Lower lobe of right lung (tissue), 2 donors: ENCODE results near the gene VAPA. TPM values are rescaled to one million over a fixed set of nuclear protein-coding genes. Genes with fewer than 3 reads are reported as not detected.

ENCODE experiments used
- ATAC-seq, 2 donors: fragments of 200-7000 bp; cut with Tn5 transposase; one replicate each; pipeline ENCODE4 v1.9.1; 2020 to 2022; ENCODE audit warnings: mild to moderate bottlenecking in 2 of 2, moderate library complexity in 2 of 2
- DNase-seq: peaks from one replicate; pipeline ENCODE4 v3.0.0-alpha.2; 2020
- H3K27ac ChIP-seq: fragments of 200-600 bp; one replicate; pipeline ENCODE4 v1.8.0; 2022
- H3K27me3 ChIP-seq: fragments of 200-600 bp; one replicate; pipeline ENCODE4 v1.8.0; 2022; ENCODE audit warnings: low read depth
- H3K36me3 ChIP-seq: fragments of 200-600 bp; one replicate; pipeline ENCODE4 v1.8.0; 2022; ENCODE audit warnings: mild to moderate bottlenecking
- H3K4me1 ChIP-seq: fragments of 200-600 bp; one replicate; pipeline ENCODE4 v1.8.0; 2022
- H3K4me3 ChIP-seq: fragments of 200-600 bp; one replicate; pipeline ENCODE4 v1.8.0; 2022; ENCODE audit warnings: mild to moderate bottlenecking
- H3K9me3 ChIP-seq: fragments of 200-600 bp; one replicate; pipeline ENCODE4 v1.8.0; 2022
- intact Hi-C: fragments of 100-400 bp; cut with DNase I; formaldehyde crosslinking; loops from one replicate; pipeline ENCODE4 v1.11.0; 2022
- total RNA-seq: library from RNA; stranded (reverse); fragmentation: NEBNext Ultra II Directional; extraction: Animal tissue kit (Norgen Biotek cat#: 25700); gene quantifications from one replicate; pipeline ENCODE4 v1.2.1, GENCODE V29; 2021
- TF ChIP-seq, protein P1 (sequence below): fragments of 200-600 bp; IDR thresholded peaks from one replicate; pipeline ENCODE4 v1.8.0; 2022; ENCODE audit warnings: antibody characterized with exemption, mild to moderate bottlenecking
- donor health status: DM: no; HTN: yes; CAD: no; lungs with severe emphysema.

Gene VAPA
- total RNA-seq, 1 donor from 2014 or later: 235 TPM

DNA sequence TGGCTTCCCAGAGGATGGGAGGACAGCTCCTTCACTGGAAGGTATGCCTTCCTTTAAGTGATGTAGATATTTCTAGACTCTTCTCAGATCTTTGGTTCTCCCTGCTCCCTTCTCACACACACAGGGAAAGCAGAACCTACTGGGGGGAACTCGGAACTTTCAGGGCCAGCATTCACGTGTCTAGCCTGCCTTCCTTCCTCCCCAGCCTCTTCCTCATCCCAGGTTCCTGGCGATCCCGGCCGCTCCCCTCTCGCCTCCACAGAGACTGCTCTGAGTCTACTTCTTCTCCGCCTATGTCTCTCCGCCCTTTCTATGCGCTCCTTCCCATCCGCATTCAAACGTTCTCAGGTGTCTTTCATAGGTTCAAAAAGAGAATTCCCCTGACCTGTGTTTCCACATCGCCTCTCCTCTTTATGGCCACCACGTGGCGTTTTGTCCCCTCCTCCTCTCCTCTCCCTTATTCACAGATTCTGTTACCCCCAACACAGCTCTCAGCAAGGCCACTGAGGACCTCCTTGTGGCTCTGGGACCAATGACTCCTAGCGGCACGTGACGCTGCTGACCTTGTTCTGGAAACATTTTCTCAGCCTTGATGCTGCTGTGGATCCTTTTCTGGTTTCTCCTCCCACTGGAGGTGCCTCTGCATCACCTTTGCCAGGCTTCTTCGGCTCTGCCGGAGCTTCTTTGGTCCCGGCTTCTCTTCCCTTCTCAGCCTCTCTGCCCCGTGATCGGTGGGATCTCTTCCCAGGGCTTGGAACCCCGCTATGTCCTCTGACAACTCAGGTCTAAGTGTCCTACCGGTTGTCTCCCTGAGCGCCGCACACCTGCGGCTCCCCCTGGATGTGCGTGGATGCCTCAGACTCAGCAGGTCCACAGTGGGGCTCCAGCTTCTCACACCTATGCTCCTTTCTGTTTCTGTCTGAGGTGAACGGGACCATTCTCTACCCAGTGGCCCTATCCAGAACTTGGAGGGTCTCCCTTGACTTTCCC, 77.5 kb downstream of the VAPA start:
- peak in 1 of 2 donors; percentile 23 for ATAC-seq
- peaks cover 4% of the 10 kb centered on the region for H3K4me1 ChIP-seq
- intact Hi-C loops: no loop called here
- DNase-seq: no peak
- H3K9me3 ChIP-seq: no peaks in the 10 kb centered on the region
- TF ChIP-seq, protein P1, sequence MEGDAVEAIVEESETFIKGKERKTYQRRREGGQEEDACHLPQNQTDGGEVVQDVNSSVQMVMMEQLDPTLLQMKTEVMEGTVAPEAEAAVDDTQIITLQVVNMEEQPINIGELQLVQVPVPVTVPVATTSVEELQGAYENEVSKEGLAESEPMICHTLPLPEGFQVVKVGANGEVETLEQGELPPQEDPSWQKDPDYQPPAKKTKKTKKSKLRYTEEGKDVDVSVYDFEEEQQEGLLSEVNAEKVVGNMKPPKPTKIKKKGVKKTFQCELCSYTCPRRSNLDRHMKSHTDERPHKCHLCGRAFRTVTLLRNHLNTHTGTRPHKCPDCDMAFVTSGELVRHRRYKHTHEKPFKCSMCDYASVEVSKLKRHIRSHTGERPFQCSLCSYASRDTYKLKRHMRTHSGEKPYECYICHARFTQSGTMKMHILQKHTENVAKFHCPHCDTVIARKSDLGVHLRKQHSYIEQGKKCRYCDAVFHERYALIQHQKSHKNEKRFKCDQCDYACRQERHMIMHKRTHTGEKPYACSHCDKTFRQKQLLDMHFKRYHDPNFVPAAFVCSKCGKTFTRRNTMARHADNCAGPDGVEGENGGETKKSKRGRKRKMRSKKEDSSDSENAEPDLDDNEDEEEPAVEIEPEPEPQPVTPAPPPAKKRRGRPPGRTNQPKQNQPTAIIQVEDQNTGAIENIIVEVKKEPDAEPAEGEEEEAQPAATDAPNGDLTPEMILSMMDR: no peak
- no peaks in the 10 kb centered on the region for H3K36me3 ChIP-seq
- H3K27me3 ChIP-seq: no peaks in the 10 kb centered on the region
- H3K4me3 ChIP-seq: no peak overlapping the region
- H3K27ac ChIP-seq: no peak overlapping the region

- Histone ChIP-seq H3K27me3 (no peaks in the 10 kb centered on the region), H3K36me3 (no peaks in the 10 kb centered on the region), H3K27ac (peak overlapping the region; percentile 5), H3K4me1 (peaks cover 4% of the 10 kb centered on the region), H3K4me3 (no peak overlapping the region), H3K9me3 (no peaks in the 10 kb centered on the region)
- no peak for ATAC-seq
- DNase-seq: no peak
- TF ChIP-seq, protein P1: no peak
- intact Hi-C loops: no loop called here
Measured at GRCh38 chr18:9992300-9992972, 78.6 kb downstream of the VAPA start.

DNA sequence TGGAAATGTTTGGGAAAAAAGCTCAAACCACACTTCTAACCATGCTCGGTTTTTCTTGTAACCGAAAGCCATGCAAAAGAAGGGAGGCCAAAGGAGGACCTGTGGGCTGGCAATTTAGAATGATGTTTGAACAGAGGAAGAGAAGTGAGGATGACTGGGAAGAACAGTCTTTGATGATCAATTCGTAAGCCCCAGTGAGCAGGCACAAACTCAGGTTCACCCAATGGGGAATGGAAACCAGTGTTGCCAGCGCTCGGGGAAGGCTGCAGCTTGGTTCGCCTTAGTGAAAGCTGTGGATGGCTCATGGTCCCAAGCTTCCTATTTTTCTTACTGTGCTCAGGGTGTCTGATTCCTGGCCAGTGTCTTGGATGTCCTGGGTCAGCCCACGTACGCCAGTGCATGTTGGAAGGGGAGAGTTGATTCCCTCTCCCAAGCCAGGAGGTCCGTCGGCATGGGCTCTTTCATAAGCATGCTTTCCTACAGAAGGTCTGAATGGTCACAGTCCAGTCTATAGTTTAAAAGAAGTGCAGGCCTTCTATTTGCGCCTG, 79.2 kb downstream of the VAPA start:
- TF ChIP-seq, protein P1: no peak
- intact Hi-C loops: no loop called here
- peak overlapping the region; percentile 5 for H3K27ac ChIP-seq
- no peak overlapping the region for H3K4me3 ChIP-seq
- H3K9me3 ChIP-seq: no peaks in the 10 kb centered on the region
- ATAC-seq (no peak), DNase-seq (no peak)
- peaks cover 4% of the 10 kb centered on the region for H3K4me1 ChIP-seq
- no peaks in the 10 kb centered on the region for H3K36me3 ChIP-seq
- H3K27me3 ChIP-seq: no peaks in the 10 kb centered on the region

GRCh38 chr18:9993521-9994025, 79.8 kb downstream of the VAPA start:
- ATAC-seq: no peak
- Histone ChIP-seq H3K9me3 (peaks cover 4% of the 10 kb centered on the region), H3K4me3 (no peak overlapping the region), H3K27ac (no peak overlapping the region), H3K27me3 (no peaks in the 10 kb centered on the region), H3K4me1 (peaks cover 4% of the 10 kb centered on the region), H3K36me3 (no peaks in the 10 kb centered on the region)
- TF ChIP-seq, protein P1: no peak
- no peak for DNase-seq
- intact Hi-C loops: no loop called here

DNA sequence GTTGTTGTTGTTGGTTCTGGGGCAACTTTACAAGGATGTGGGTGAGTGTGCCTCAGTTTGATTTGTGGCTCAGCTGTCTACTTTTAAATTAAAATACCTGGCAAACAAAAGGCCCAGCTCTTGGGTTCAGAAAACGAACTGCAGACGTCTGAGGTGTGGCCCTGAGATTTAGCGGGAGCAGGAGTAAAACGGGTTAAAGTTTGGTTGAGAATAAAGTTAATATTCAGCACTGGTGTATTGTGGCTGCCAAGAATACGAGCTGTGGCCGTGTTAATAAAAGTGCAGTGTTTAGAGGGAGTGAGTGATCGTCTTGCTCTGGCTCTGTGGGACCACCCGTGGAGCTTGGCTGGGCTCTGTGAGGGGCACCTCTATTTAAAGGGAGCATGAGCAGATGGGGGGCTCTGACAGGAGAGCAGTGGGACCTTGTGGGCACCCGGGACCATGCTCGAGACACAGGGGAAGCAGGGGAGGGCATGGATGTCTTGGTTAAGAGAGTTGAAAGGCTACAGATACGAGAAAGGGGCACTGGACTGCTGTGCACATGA, 80.3 kb downstream of the VAPA start:
- Histone ChIP-seq H3K36me3 (no peaks in the 10 kb centered on the region), H3K4me1 (peaks cover 4% of the 10 kb centered on the region), H3K27ac (no peak overlapping the region), H3K9me3 (peaks cover 9% of the 10 kb centered on the region), H3K27me3 (no peaks in the 10 kb centered on the region), H3K4me3 (no peak overlapping the region)
- ATAC-seq: no peak
- intact Hi-C loops: no loop called here
- no peak for DNase-seq
- TF ChIP-seq, protein P1: no peak
